ENCODE measurements around the gene CORO2A. TPM values are rescaled to one million over a fixed set of nuclear protein-coding genes. Genes with fewer than 3 reads are reported as not detected.

Gene CORO2A
- total and polyA plus RNA-seq, 10 of the 15 experiments (the other 5 are each of a cell fraction or from before 2014, with no cell fraction given) = 1.0 to 5.3 (median 3.5) TPM

DNA sequence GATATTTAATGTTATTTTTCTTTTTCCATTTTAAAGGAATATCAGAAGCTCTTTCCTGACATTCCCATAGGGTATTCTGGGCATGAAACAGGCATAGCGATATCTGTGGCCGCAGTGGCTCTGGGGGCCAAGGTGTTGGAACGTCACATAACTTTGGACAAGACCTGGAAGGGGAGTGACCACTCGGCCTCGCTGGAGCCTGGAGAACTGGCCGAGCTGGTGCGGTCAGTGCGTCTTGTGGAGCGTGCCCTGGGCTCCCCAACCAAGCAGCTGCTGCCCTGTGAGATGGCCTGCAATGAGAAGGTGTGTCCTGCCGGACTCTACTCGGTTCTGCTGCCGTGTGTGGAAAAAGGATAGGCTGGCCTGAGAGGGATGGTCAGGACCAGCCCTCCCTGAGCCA is 111.7 kb downstream of the CORO2A start:
- ChIA-PET CTCF (no interaction called here), POLR2A (no interaction called here), RAD21 (ENCODE audit: unreplicated experiment) (interaction anchor here (1.0 kb wide), 1 partner anchor 12 kb away, joined by 4 read pairs; no protein-coding TSS in a partner anchor), SMC1A (ENCODE audit: uncharacterized antibody, unreplicated experiment) (interaction anchor here (1.2 to 1.5 kb wide), 2 partner anchors 9 to 17 kb away, joined by 3 read pairs; no protein-coding TSS in a partner anchor)
- FAIRE-seq (no peak), ATAC-seq (no peak), DNase-seq (ENCODE audit: low read depth, low spot score) (no peak)
- H3K4me1 ChIP-seq (ENCODE audit: control insufficient read depth, insufficient read depth, low read length) = no peaks in the 10 kb centered on the region
- TF ChIP-seq CBFB (IDR thresholded peaks at IDR 0.05; ENCODE audit: low read depth) (no peak), NFYB (IDR thresholded peaks at IDR 0.05; ENCODE audit: insufficient read depth, low read depth, low read length) (no peak), MYC (IDR thresholded peaks at IDR 0.05; ENCODE audit: insufficient read depth, insufficient read length, insufficient replicate concordance, low read length, severe bottlenecking) (no peak), ASH2L (IDR thresholded peaks at IDR 0.05; ENCODE audit: borderline replicate concordance, low read depth) (no peak), SPI1 (IDR thresholded peaks at IDR 0.05; ENCODE audit: borderline replicate concordance, insufficient read depth, low read depth, low read length) (no peak), SRF (IDR thresholded peaks at IDR 0.05; ENCODE audit: low read depth in 2 of 2, low read length in 2 of 2) (no peak), CHD2 (IDR thresholded peaks at IDR 0.05; ENCODE audit: borderline replicate concordance, low read depth, low read length) (no peak), NFXL1 (IDR thresholded peaks at IDR 0.05; ENCODE audit: borderline replicate concordance) (no peak), TAF1 (IDR thresholded peaks at IDR 0.05; ENCODE audit: borderline replicate concordance, low read depth, low read length) (no peak), NR2C1 (IDR thresholded peaks at IDR 0.05) (no peak), EED (IDR thresholded peaks at IDR 0.05; ENCODE audit: low read depth) (no peak), POLR2A (IDR thresholded peaks at IDR 0.05; ENCODE audit: low read depth, low read length) (no peak), KAT2A (conservative IDR thresholded peaks at IDR 0.05; ENCODE audit: control insufficient read depth, low read depth, low read length) (no peak), ZNF207 (IDR thresholded peaks at IDR 0.05; ENCODE audit: borderline replicate concordance) (no peak), CEBPB (IDR thresholded peaks at IDR 0.05; ENCODE audit: borderline replicate concordance in 1 of 2, low read depth in 2 of 2, low read length in 2 of 2) (no peak), SMAD5 (IDR thresholded peaks at IDR 0.05; ENCODE audit: low read depth) (no peak), TBL1XR1 (IDR thresholded peaks at IDR 0.05; ENCODE audit: low read depth, low read length) (no peak), RFX5 (IDR thresholded peaks at IDR 0.05; ENCODE audit: low read depth, low read length) (no peak)
- H2AFZ ChIP-seq (ENCODE audit: control insufficient read depth, low read depth, low read length) = no peak overlapping the region
- no peak overlapping the region for H3K4me3 ChIP-seq
- H3K27me3 ChIP-seq (replicated peaks in 1 of 2; ENCODE audit: control insufficient read depth in 2 of 2, insufficient read depth in 2 of 2, low read length in 1 of 2) = no peaks in the 10 kb centered on the region
- intact Hi-C loops (cut with micrococcal nuclease; ENCODE audit: unreplicated experiment) (no loop called here), in situ Hi-C loops (cut with MboI) (no loop called here)
- H3K36me3 ChIP-seq (ENCODE audit: control insufficient read depth in 2 of 2, insufficient read depth in 2 of 2, low read length in 1 of 2) = peaks cover 24 to 40% of the 10 kb centered on the region in 2 experiments
- WGBS (ENCODE audit: insufficient coverage, insufficient replicate concordance, low lambda C conversion rate, missing lambda C conversion rate) = 95% methylated on average over 12 of the region's 12 CpGs
- no TSS peak for BruUV-seq (replicated peaks)
- no peaks in the 10 kb centered on the region for H3K9me3 ChIP-seq (replicated peaks; ENCODE audit: control insufficient read depth, insufficient read depth, low read length)
- H3K9ac ChIP-seq (ENCODE audit: control insufficient read depth, insufficient read depth, low read length) = no peak overlapping the region
- H3K4me2 ChIP-seq (ENCODE audit: control insufficient read depth, insufficient read depth) = no peak overlapping the region
- H4K20me1 ChIP-seq (ENCODE audit: control insufficient read depth, insufficient read depth) = no peaks in the 10 kb centered on the region
- H3K27ac ChIP-seq (ENCODE audit: control insufficient read depth, insufficient read depth) = no peak overlapping the region
- no peaks in the 10 kb centered on the region; the same call in 1 of the 2 replicates for H3K79me2 ChIP-seq (ENCODE audit: control insufficient read depth, insufficient read depth, low read length)
